CD8-positive, alpha-beta memory T cell (primary cell): ENCODE measurements around the gene TMEM150C. TPM values are rescaled to one million over a fixed set of nuclear protein-coding genes. Genes with fewer than 3 reads are reported as not detected.

Source experiments
- CTCF ChIA-PET: fragments of 350-600 bp; sonication (Branson Sonifier 250); formaldehyde crosslinking; loops from one replicate; lab custom pipeline; 2021; ENCODE audit warnings: antibody characterized with exemption; lab: Charles Lee
- POLR2A ChIA-PET: fragments of 350-600 bp; sonication (Branson Sonifier 250); formaldehyde crosslinking; loops from one replicate; lab custom pipeline; 2021; ENCODE audit warnings: antibody characterized with exemption; lab: Charles Lee
- DNase-seq, 5 donors: peaks; one replicate each; pipeline versions ENCODE4 v3.0.0 to v3.0.0-alpha.2; 2020 to 2022; ENCODE audit warnings: mixed read lengths in 1 of 5
- H3K27ac ChIP-seq: one replicate; pipeline ENCODE4 v1.7.0; 2013; ENCODE audit warnings: low read depth, mild to moderate bottlenecking, low read length, moderate library complexity
- H3K27me3 ChIP-seq: 2 replicates; pipeline ENCODE4 v1.7.0; 2013; ENCODE audit warnings: low read length, mild to moderate bottlenecking; ENCODE audit not compliant: insufficient read depth, poor library complexity, severe bottlenecking
- H3K36me3 ChIP-seq: 2 replicates; pipeline ENCODE4 v1.7.0; 2013; ENCODE audit warnings: mild to moderate bottlenecking, low read length, moderate library complexity; ENCODE audit not compliant: insufficient read depth
- H3K4me1 ChIP-seq: 2 replicates; pipeline ENCODE4 v1.7.0; 2013; ENCODE audit warnings: mild to moderate bottlenecking, low read length, moderate library complexity; ENCODE audit not compliant: insufficient read depth
- H3K4me3 ChIP-seq: 2 replicates; pipeline ENCODE4 v1.7.0; 2013; ENCODE audit warnings: mild to moderate bottlenecking, low read length
- H3K9me3 ChIP-seq: 2 replicates; pipeline ENCODE4 v1.7.0; 2013; ENCODE audit warnings: mild to moderate bottlenecking, low read length
- H3K27ac Mint-ChIP-seq, 8 donors: one replicate each; pipeline ENCODE4 v1.8.0; 2020 to 2021; ENCODE audit warnings: mixed read lengths in 8 of 8, mild to moderate bottlenecking in 6 of 8, inconsistent platforms in 3 of 8, moderate library complexity in 3 of 8
- H3K27me3 Mint-ChIP-seq, 2 donors: one replicate each; pipeline ENCODE4 v1.8.0; 2020 to 2021; ENCODE audit warnings: mixed read lengths in 2 of 2, mild to moderate bottlenecking in 1 of 2, moderate library complexity in 1 of 2
- H3K36me3 Mint-ChIP-seq, 3 donors: one replicate each; pipeline ENCODE4 v1.8.0; 2020 to 2021; ENCODE audit warnings: mixed read lengths in 3 of 3, inconsistent platforms in 1 of 3, mild to moderate bottlenecking in 1 of 3
- H3K4me1 Mint-ChIP-seq, 3 donors: one replicate each; pipeline ENCODE4 v1.8.0; 2020 to 2021; ENCODE audit warnings: mixed read lengths in 3 of 3, inconsistent platforms in 1 of 3, mild to moderate bottlenecking in 1 of 3
- H3K4me3 Mint-ChIP-seq, 7 donors: one replicate each; pipeline ENCODE4 v1.8.0; 2020 to 2021; ENCODE audit warnings: mixed read lengths in 7 of 7, mild to moderate bottlenecking in 6 of 7, moderate library complexity in 4 of 7, inconsistent platforms in 2 of 7
- H3K9me3 Mint-ChIP-seq, 5 donors: one replicate each; pipeline ENCODE4 v1.8.0; 2020 to 2022; ENCODE audit warnings: mixed read lengths in 5 of 5, mild to moderate bottlenecking in 3 of 5, moderate library complexity in 2 of 5, inconsistent platforms in 1 of 5
- polyA plus RNA-seq: library from polyadenylated mRNA; unstranded; fragments of 300-500 nt; fragmentation: Illumina TruSeq; gene quantifications from one replicate; pipeline ENCODE4 v1.2.3, GENCODE V29; 2021
- total RNA-seq, 2 experiments: library from RNA; stranded (reverse); gene quantifications; one replicate each; pipeline ENCODE4 v1.2.3, GENCODE V29; 2021

Gene TMEM150C
- total and polyA plus RNA-seq, 3 experiments from 2014 or later, result 0.17 TPM; not detected in 2

- DNase-seq, result no peak
Measured at GRCh38 chr4:82436130-82436529, 125.7 kb downstream of the TMEM150C start.

GRCh38 chr4:82434949-82435348 lies 126.8 kb downstream of the TMEM150C start:
- Histone ChIP-seq H3K4me1 (peaks cover 15% of the 10 kb centered on the region), H3K36me3 (peaks cover 7% of the 10 kb centered on the region), H3K27me3 (no peaks in the 10 kb centered on the region), H3K9me3 (no peaks in the 10 kb centered on the region), H3K27ac (no peak overlapping the region), H3K4me3 (no peak overlapping the region)
- Mint-ChIP-seq H3K27me3 (no peaks in the 10 kb centered on the region), H3K9me3 (no peaks in the 10 kb centered on the region), H3K4me1 (peaks cover 63 to 88% (median 81%) of the 10 kb centered on the region in 3 donors), H3K4me3 (no peak overlapping the region), H3K36me3 (peaks cover 0 to 52% (median 3%) of the 10 kb centered on the region in 3 donors), H3K27ac (no peak overlapping the region)
- ChIA-PET POLR2A (interaction anchor here (0.5 kb wide), 1 partner anchor 61 kb away, joined by 4 read pairs; no protein-coding TSS in a partner anchor), CTCF (no interaction called here)
- DNase-seq, result no peak

More at GRCh38 chr4:82436130-82436529, 125.7 kb downstream of the TMEM150C start:
- Mint-ChIP-seq H3K27ac (peak overlapping the region in 1 of 8 donors; percentile 46), H3K27me3 (no peaks in the 10 kb centered on the region), H3K4me1 (peaks cover 71 to 94% (median 91%) of the 10 kb centered on the region in 3 donors), H3K4me3 (no peak overlapping the region), H3K36me3 (peaks cover 0 to 46% (median 3%) of the 10 kb centered on the region in 3 donors), H3K9me3 (no peaks in the 10 kb centered on the region)
- H3K4me1 ChIP-seq, result peaks cover 14% of the 10 kb centered on the region
- H3K27me3 ChIP-seq, result no peaks in the 10 kb centered on the region
- no peak overlapping the region for H3K4me3 ChIP-seq
- H3K27ac ChIP-seq, result no peak overlapping the region
- POLR2A ChIA-PET, result no interaction called here
- peaks cover 7% of the 10 kb centered on the region for H3K36me3 ChIP-seq
- H3K9me3 ChIP-seq, result no peaks in the 10 kb centered on the region
- CTCF ChIA-PET, result no interaction called here

DNA sequence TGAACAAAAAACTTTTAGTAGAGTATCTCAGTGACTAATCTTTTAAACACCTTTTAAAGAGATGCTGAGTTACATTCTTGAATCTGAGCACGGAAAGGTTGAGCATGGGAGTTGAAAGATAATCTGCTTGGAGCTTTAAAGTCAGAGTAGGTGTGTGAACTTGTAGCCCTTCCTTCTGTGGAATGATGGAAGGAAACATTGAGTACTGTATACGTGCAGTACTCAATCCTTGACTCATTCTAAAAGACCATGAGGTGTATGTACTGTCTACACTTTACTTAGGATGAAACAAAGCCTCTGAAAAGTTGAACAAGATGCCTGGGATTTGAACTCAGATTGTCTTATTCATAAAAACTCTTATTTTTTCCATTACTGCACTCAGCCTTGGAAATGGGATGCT lies 128.0 kb downstream of the TMEM150C start:
- Mint-ChIP-seq H3K4me1 (peaks cover 55 to 80% (median 73%) of the 10 kb centered on the region in 3 donors), H3K4me3 (peak overlapping the region in 2 of 7 donors; percentile 33 to 41), H3K27ac (peak overlapping the region in 6 of 8 donors; percentile 6 to 97 (median 50)), H3K36me3 (peaks cover 0 to 59% (median 4%) of the 10 kb centered on the region in 3 donors), H3K27me3 (peaks cover 0 to 2% of the 10 kb centered on the region in 2 donors), H3K9me3 (peaks cover 0 to 2% (median 0%) of the 10 kb centered on the region in 5 donors)
- Histone ChIP-seq H3K9me3 (no peaks in the 10 kb centered on the region), H3K4me3 (no peak overlapping the region), H3K27me3 (no peaks in the 10 kb centered on the region), H3K4me1 (peaks cover 10% of the 10 kb centered on the region), H3K27ac (no peak overlapping the region), H3K36me3 (peaks cover 7% of the 10 kb centered on the region)
- ChIA-PET POLR2A (no interaction called here), CTCF (no interaction called here)
- DNase-seq, result no peak

Other genes with a start within 250 kb of the TMEM150C start
- gene HNRNPD, start 188.0 kb downstream of the TMEM150C start, total RNA-seq, result 100 to 1,000 TPM; 452 to 475 TPM
- 271 TPM for gene HNRNPD, start 188.0 kb downstream of the TMEM150C start, polyA plus RNA-seq
- gene HNRNPDL, start 131.5 kb downstream of the TMEM150C start, total RNA-seq, result 100 to 1,000 TPM; 423 to 438 TPM
- 257 TPM for gene HNRNPDL, start 131.5 kb downstream of the TMEM150C start, polyA plus RNA-seq
- gene ENOPH1, start 131.4 kb downstream of the TMEM150C start, total RNA-seq, result 10 to 100 TPM; 58.3 to 60.7 TPM
- gene ENOPH1, start 131.4 kb downstream of the TMEM150C start, polyA plus RNA-seq, result 42.4 TPM
- gene SCD5, start 236.8 kb upstream of the TMEM150C start, total RNA-seq, result 1 to 10 TPM; 6.2 to 6.3 TPM
- 2.6 TPM for gene SCD5, start 236.8 kb upstream of the TMEM150C start, polyA plus RNA-seq